ENCODE measurements around the gene ATP11B. TPM values are rescaled to one million over a fixed set of nuclear protein-coding genes. Genes with fewer than 3 reads are reported as not detected.

ATP11B gene
- total RNA-seq, 1 donor = 66.4 TPM

- TF ChIP-seq CTCF (IDR thresholded peaks at IDR 0.05; ENCODE audit: insufficient read depth, low read length) = no peak
Observed at GRCh38 chr3:182802413-182803390, 9.4 kb downstream of the ATP11B start.

GRCh38 chr3:182803596-182803995 lies 10.3 kb downstream of the ATP11B start:
- H3K4me3 ChIP-seq (ENCODE audit: low read depth, low read length) = no peak overlapping the region
- TF ChIP-seq CTCF (IDR thresholded peaks at IDR 0.05; ENCODE audit: insufficient read depth, low read length) = no peak
- no peak for DNase-seq (ENCODE audit: low read depth)

More at GRCh38 chr3:182802413-182803390, 9.4 kb downstream of the ATP11B start:
- no peak for DNase-seq (ENCODE audit: low read depth)
- H3K4me3 ChIP-seq (ENCODE audit: low read depth, low read length) = no peak overlapping the region

- no peak for TF ChIP-seq CTCF (IDR thresholded peaks at IDR 0.05; ENCODE audit: insufficient read depth, low read length)
- no peak for DNase-seq (ENCODE audit: low read depth)
- H3K4me3 ChIP-seq (ENCODE audit: low read depth, low read length) = no peak overlapping the region
Observed at GRCh38 chr3:182807061-182807460, 13.8 kb downstream of the ATP11B start.

GRCh38 chr3:182808041-182808770 lies 14.9 kb downstream of the ATP11B start:
- peak; percentile 56 for DNase-seq (ENCODE audit: low read depth)
- TF ChIP-seq CTCF (IDR thresholded peaks at IDR 0.05; ENCODE audit: insufficient read depth, low read length) = no peak

GRCh38 chr3:182809531-182809930 lies 16.2 kb downstream of the ATP11B start:
- peak; percentile 24 for DNase-seq (ENCODE audit: low read depth)
- TF ChIP-seq CTCF (IDR thresholded peaks at IDR 0.05; ENCODE audit: insufficient read depth, low read length) = no peak
- no peak overlapping the region for H3K4me3 ChIP-seq (ENCODE audit: low read depth, low read length)

More at GRCh38 chr3:182808041-182808770, 14.9 kb downstream of the ATP11B start:
- H3K4me3 ChIP-seq (ENCODE audit: low read depth, low read length) = no peak overlapping the region

- peak; percentile 35 for DNase-seq (ENCODE audit: low read depth)
- no peak overlapping the region for H3K4me3 ChIP-seq (ENCODE audit: low read depth, low read length)
- TF ChIP-seq CTCF (IDR thresholded peaks at IDR 0.05; ENCODE audit: insufficient read depth, low read length) = no peak
Observed at GRCh38 chr3:182810574-182811268, 17.4 kb downstream of the ATP11B start.

All from fibroblast of the aortic adventitia (primary cell).